ENCODE results near the gene ARHGEF3.

ARHGEF3 gene

GRCh38 chr3:56769116-56769707 is 32.5 kb downstream of the ARHGEF3 start:
- Histone ChIP-seq H3K9me3 (ENCODE audit: control insufficient read depth, insufficient read depth, low read length) (no peaks in the 10 kb centered on the region), H3K4me3 (ENCODE audit: low read length) (no peak overlapping the region), H3F3A (ENCODE audit: control insufficient read depth, insufficient read depth) (no peaks in the 10 kb centered on the region), H3K9me2 (replicated peaks; ENCODE audit: control insufficient read depth, low read length) (no peaks in the 10 kb centered on the region), H3K27ac (ENCODE audit: low read depth, low read length) (no peak overlapping the region), H3K4me2 (ENCODE audit: low read length) (no peak overlapping the region), H3K36me3 (ENCODE audit: control insufficient read depth, low read length) (no peaks in the 10 kb centered on the region), H3K27me3 (ENCODE audit: control insufficient read depth, low read length) (no peaks in the 10 kb centered on the region), H3K79me2 (ENCODE audit: control insufficient read depth, low read length) (no peaks in the 10 kb centered on the region), H4K20me1 (ENCODE audit: control insufficient read depth, insufficient read depth, low read depth, low read length) (no peaks in the 10 kb centered on the region), H3K4me1 (ENCODE audit: control insufficient read depth, low read length) (peaks cover 4% of the 10 kb centered on the region; the same call in 1 of the 2 replicates)
- TF ChIP-seq CTCF (IDR thresholded peaks at IDR 0.05; ENCODE audit: low read depth, low read length, poor library complexity, severe bottlenecking) (no peak), EZH2phosphoT487 (IDR thresholded peaks at IDR 0.05; ENCODE audit: borderline replicate concordance, low read length) (no peak)

- Histone ChIP-seq H3K79me2 (ENCODE audit: control insufficient read depth, low read length) (no peaks in the 10 kb centered on the region), H4K20me1 (ENCODE audit: control insufficient read depth, insufficient read depth, low read depth, low read length) (no peaks in the 10 kb centered on the region), H3F3A (ENCODE audit: control insufficient read depth, insufficient read depth) (no peaks in the 10 kb centered on the region), H3K36me3 (ENCODE audit: control insufficient read depth, low read length) (no peaks in the 10 kb centered on the region), H3K4me3 (ENCODE audit: low read length) (no peak overlapping the region), H3K27ac (ENCODE audit: low read depth, low read length) (no peak overlapping the region), H3K27me3 (ENCODE audit: control insufficient read depth, low read length) (no peaks in the 10 kb centered on the region), H3K4me1 (ENCODE audit: control insufficient read depth, low read length) (no peaks in the 10 kb centered on the region), H3K4me2 (ENCODE audit: low read length) (no peak overlapping the region), H3K9me3 (ENCODE audit: control insufficient read depth, insufficient read depth, low read length) (no peaks in the 10 kb centered on the region), H3K9me2 (replicated peaks; ENCODE audit: control insufficient read depth, low read length) (no peaks in the 10 kb centered on the region)
- TF ChIP-seq EZH2phosphoT487 (IDR thresholded peaks at IDR 0.05; ENCODE audit: borderline replicate concordance, low read length) (no peak), CTCF (IDR thresholded peaks at IDR 0.05; ENCODE audit: low read depth, low read length, poor library complexity, severe bottlenecking) (no peak)
Observed at GRCh38 chr3:56764904-56765547, 36.7 kb downstream of the ARHGEF3 start.

- H3K4me2 ChIP-seq (ENCODE audit: low read length) = no peak overlapping the region
- H3K27ac ChIP-seq (ENCODE audit: low read depth, low read length) = no peak overlapping the region
- H3K36me3 ChIP-seq (ENCODE audit: control insufficient read depth, low read length) = no peaks in the 10 kb centered on the region
- H3K4me3 ChIP-seq (ENCODE audit: low read length) = no peak overlapping the region
- H3K9me3 ChIP-seq (ENCODE audit: control insufficient read depth, insufficient read depth, low read length) = no peaks in the 10 kb centered on the region
- no peaks in the 10 kb centered on the region for H3K27me3 ChIP-seq (ENCODE audit: control insufficient read depth, low read length)
- TF ChIP-seq CTCF (IDR thresholded peaks at IDR 0.05; ENCODE audit: low read depth, low read length, poor library complexity, severe bottlenecking) (no peak), EZH2phosphoT487 (IDR thresholded peaks at IDR 0.05; ENCODE audit: borderline replicate concordance, low read length) (no peak)
- no peaks in the 10 kb centered on the region for H3F3A ChIP-seq (ENCODE audit: control insufficient read depth, insufficient read depth)
- H3K4me1 ChIP-seq (ENCODE audit: control insufficient read depth, low read length) = no peaks in the 10 kb centered on the region
- H3K79me2 ChIP-seq (ENCODE audit: control insufficient read depth, low read length) = no peaks in the 10 kb centered on the region
- no peaks in the 10 kb centered on the region for H4K20me1 ChIP-seq (ENCODE audit: control insufficient read depth, insufficient read depth, low read depth, low read length)
- no peaks in the 10 kb centered on the region for H3K9me2 ChIP-seq (replicated peaks; ENCODE audit: control insufficient read depth, low read length)
Observed at GRCh38 chr3:56764184-56764583, 37.6 kb downstream of the ARHGEF3 start.
